GM23248 (cell line): Measurements from ENCODE around the gene AGFG1. TPM values are rescaled to one million over a fixed set of nuclear protein-coding genes. Genes with fewer than 3 reads are reported as not detected.

Experiments
- DNase-seq: peaks from one replicate; pipeline ENCODE4 v3.0.0-alpha.2; 2015
- H2AFZ ChIP-seq: fragments of 200-600 bp; sonication (generic); 2 replicates; pipeline ENCODE4 v1.6.1; 2016; ENCODE audit warnings: antibody characterized with exemption
- H3F3A ChIP-seq: fragments of 200-600 bp; sonication (generic); 2 replicates; pipeline ENCODE4 v1.6.1; 2016; ENCODE audit warnings: mild to moderate bottlenecking, antibody characterized with exemption, mixed run types; ENCODE audit not compliant: insufficient read depth
- H3K27ac ChIP-seq: fragments of 200-600 bp; sonication (generic); 2 replicates; pipeline ENCODE4 v1.5.1; 2016; ENCODE audit warnings: mild to moderate bottlenecking
- H3K27me3 ChIP-seq: fragments of 200-600 bp; sonication (generic); replicated peaks from 2 replicates; pipeline ENCODE4 v1.6.1; 2016; ENCODE audit warnings: mild to moderate bottlenecking; ENCODE audit not compliant: insufficient read depth
- H3K36me3 ChIP-seq: fragments of 200-600 bp; sonication (generic); 2 replicates; pipeline ENCODE4 v1.6.1; 2016; ENCODE audit warnings: low read depth, mild to moderate bottlenecking
- H3K4me1 ChIP-seq: fragments of 200-600 bp; sonication (generic); 2 replicates; pipeline ENCODE4 v1.6.1; 2016; ENCODE audit warnings: mild to moderate bottlenecking; ENCODE audit not compliant: insufficient read depth
- H3K4me2 ChIP-seq: fragments of 200-600 bp; sonication (generic); one replicate; pipeline ENCODE4 v1.6.1; 2016; ENCODE audit warnings: mild to moderate bottlenecking; ENCODE audit not compliant: unreplicated experiment
- H3K4me3 ChIP-seq: fragments of 200-600 bp; sonication (generic); 2 replicates; pipeline ENCODE4 v1.5.1; 2016; ENCODE audit warnings: mild to moderate bottlenecking
- H3K79me2 ChIP-seq: fragments of 200-600 bp; sonication (generic); 2 replicates; pipeline ENCODE4 v1.6.1; 2016; ENCODE audit warnings: mild to moderate bottlenecking; ENCODE audit not compliant: insufficient read depth
- H3K9ac ChIP-seq: fragments of 200-600 bp; sonication (generic); 2 replicates; pipeline ENCODE4 v1.6.1; 2016; ENCODE audit warnings: mild to moderate bottlenecking
- H3K9me2 ChIP-seq: fragments of 200-600 bp; sonication (generic); 2 replicates; pipeline ENCODE4 v1.6.1; 2016; ENCODE audit warnings: mixed run types, mild to moderate bottlenecking, moderate library complexity; ENCODE audit not compliant: insufficient read depth
- H3K9me3 ChIP-seq: fragments of 200-600 bp; sonication (generic); one replicate; pipeline ENCODE4 v1.6.1; 2017; ENCODE audit warnings: low read depth
- H4K20me1 ChIP-seq: fragments of 200-600 bp; sonication (generic); 2 replicates; pipeline ENCODE4 v1.6.0; 2016; ENCODE audit not compliant: insufficient read depth
- EZH2 ChIP-seq: fragments of 200-600 bp; sonication (generic); IDR thresholded peaks from 2 replicates; pipeline ENCODE4 v1.6.1; 2018; ENCODE audit warnings: antibody characterized with exemption, mild to moderate bottlenecking; ENCODE audit not compliant: insufficient read depth, poor library complexity, severe bottlenecking
- EZH2phosphoT487 ChIP-seq: fragments of 200-600 bp; sonication (generic); IDR thresholded peaks from 2 replicates; pipeline ENCODE4 v1.6.1; 2018; ENCODE audit warnings: antibody characterized with exemption, moderate library complexity, mild to moderate bottlenecking, low read depth; ENCODE audit not compliant: insufficient read depth
- WGBS, 2 experiments: methylation state at CpG; one replicate each; pipeline ENCODE4 v1.1.6; 2015 to 2017; ENCODE audit warnings: low lambda C conversion rate in 2 of 2, low coverage in 1 of 2; ENCODE audit errors: missing lambda C conversion rate in 2 of 2; 5-methylcytosine and 5-hydroxymethylcytosine counted together
- in situ Hi-C: fragments of 300-500 bp; cut with MboI; formaldehyde crosslinking; loops from 2 replicates; pipeline ENCODE4 v1.15.0; 2020
- polyA plus RNA-seq: library from polyadenylated mRNA; unstranded; fragments of >200 nt; fragmentation: Nextera tagmentation; extraction: Ambion mirVana; gene quantifications from 2 replicates; pipeline ENCODE4 v1.2.1, GENCODE V29; 2016
- total RNA-seq: library from RNA; depleted of rRNA; stranded (reverse); fragments of >200 nt; shearing (Covaris generic); gene quantifications from 2 replicates; pipeline ENCODE4 v1.2.3, GENCODE V29; 2014

AGFG1 gene
- total and polyA plus RNA-seq, 2 experiments from 2014 or later, result 16.5 to 144 TPM

DNA sequence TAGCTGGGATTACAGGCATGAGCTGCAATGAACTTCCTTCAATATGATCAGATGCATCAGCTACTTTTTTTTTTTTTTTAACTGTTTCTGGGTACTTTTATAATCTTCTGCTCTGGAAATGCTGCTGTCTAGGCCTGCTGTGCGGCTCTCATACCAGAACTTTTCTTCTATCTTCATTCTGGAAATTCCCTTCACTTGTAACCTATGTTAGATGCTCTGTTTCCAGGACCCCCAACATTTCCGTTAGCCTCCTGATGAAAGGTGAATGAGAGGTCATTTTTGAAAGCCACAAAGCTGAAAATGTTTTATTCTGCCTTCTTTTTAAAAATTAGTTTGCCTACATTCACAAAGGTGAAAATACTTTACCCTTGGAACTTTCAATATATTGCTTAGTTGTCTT is 8.6 kb downstream of the AGFG1 start:
- in situ Hi-C loops, result no loop called here
- Histone ChIP-seq H2AFZ (no peak overlapping the region), H3K9me2 (no peaks in the 10 kb centered on the region), H3K27me3 (no peaks in the 10 kb centered on the region), H3K4me1 (peaks cover 53% of the 10 kb centered on the region), H3K27ac (peak overlapping the region; percentile 16; the same call in 1 of the 2 replicates), H3K79me2 (peaks cover 100% of the 10 kb centered on the region), H3K4me2 (peak overlapping the region; percentile 34), H3K9ac (no peak overlapping the region), H3K36me3 (no peaks in the 10 kb centered on the region; the same call in 1 of the 2 replicates), H4K20me1 (peaks cover 51% of the 10 kb centered on the region), H3K9me3 (no peaks in the 10 kb centered on the region), H3F3A (peaks cover 44% of the 10 kb centered on the region), H3K4me3 (no peak overlapping the region)
- WGBS, 2 experiments, result 82 to 84% methylated on average over 2 of the region's 2 CpGs
- no peak for DNase-seq
- TF ChIP-seq EZH2, result no peak
- TF ChIP-seq EZH2phosphoT487, result no peak

DNA sequence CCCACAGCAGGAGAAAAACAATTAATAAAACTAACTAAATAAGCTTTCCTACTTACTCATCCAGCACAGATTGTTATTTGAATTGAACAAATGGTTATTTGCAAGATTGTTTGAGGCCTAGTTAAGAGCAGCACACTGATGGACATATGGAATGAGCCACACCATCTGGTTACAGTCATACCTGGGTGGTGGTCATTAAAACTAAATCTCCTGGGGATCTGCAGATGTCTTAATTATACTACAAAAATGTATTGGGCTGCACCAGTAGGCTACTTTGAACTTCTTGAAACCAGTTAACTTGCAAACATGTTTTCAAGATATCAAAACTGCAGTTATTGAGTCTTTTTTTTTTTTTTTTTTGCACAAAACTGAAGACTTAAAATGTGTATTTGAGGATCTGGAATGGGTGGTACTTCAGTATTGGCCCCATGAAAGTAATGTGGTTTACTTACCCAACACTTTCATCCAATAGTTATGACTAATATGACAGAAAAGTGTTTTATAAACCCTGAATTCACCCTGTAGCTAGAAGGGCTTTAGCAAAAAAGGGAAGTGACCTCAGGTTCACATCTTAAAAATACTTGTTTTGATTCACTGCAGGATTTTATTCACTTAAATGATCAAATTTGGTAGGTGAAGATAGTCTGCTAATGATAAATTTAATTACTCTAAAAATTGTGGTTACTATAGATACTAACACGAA is 10.8 kb downstream of the AGFG1 start:
- 51 to 52% methylated on average over 1 of the region's 1 CpG for WGBS, 2 experiments
- no peak overlapping the region for H3K4me3 ChIP-seq
- DNase-seq, result peak; percentile 61
- peaks cover 100% of the 10 kb centered on the region for H3K79me2 ChIP-seq
- no peaks in the 10 kb centered on the region for H3K27me3 ChIP-seq
- TF ChIP-seq EZH2 (no peak), EZH2phosphoT487 (no peak)
- H3K9me2 ChIP-seq, result no peaks in the 10 kb centered on the region
- peaks cover 32% of the 10 kb centered on the region for H3K4me1 ChIP-seq
- H4K20me1 ChIP-seq, result peaks cover 45% of the 10 kb centered on the region
- H3K27ac ChIP-seq, result peak overlapping the region; percentile 47
- no peak overlapping the region for H2AFZ ChIP-seq
- peak overlapping the region; percentile 57 for H3K4me2 ChIP-seq
- H3K9me3 ChIP-seq, result no peaks in the 10 kb centered on the region
- in situ Hi-C loops, result no loop called here
- peak overlapping the region; percentile 10; the same call in 1 of the 2 replicates for H3K9ac ChIP-seq
- H3F3A ChIP-seq, result peaks cover 51% of the 10 kb centered on the region
- no peaks in the 10 kb centered on the region; the same call in 1 of the 2 replicates for H3K36me3 ChIP-seq

DNA sequence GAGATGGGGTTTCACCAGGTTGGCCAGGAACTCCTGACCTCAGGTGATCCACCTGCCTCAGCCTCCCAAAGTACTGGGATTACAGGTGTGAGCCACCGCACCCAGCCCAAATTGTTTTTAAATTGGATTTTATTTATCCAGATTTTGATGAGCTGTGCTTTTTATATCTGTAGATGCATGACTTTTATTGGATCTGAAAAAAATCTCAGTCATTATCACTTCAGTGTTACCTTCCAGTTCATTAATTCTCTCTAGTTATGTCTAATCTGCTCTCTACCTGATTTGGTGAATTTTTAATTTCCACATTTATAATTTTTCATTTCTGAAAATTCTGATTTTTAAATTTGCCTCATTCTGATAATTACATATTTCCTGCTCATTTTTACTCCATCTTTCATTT is 13.5 kb downstream of the AGFG1 start:
- Histone ChIP-seq H3K27ac (no peak overlapping the region), H2AFZ (no peak overlapping the region), H3K4me2 (no peak overlapping the region), H3K36me3 (no peaks in the 10 kb centered on the region), H3K9me3 (no peaks in the 10 kb centered on the region), H3K27me3 (no peaks in the 10 kb centered on the region), H3K79me2 (peaks cover 100% of the 10 kb centered on the region), H4K20me1 (peaks cover 50% of the 10 kb centered on the region), H3K4me3 (no peak overlapping the region), H3F3A (peaks cover 43% of the 10 kb centered on the region), H3K9me2 (no peaks in the 10 kb centered on the region), H3K9ac (no peak overlapping the region), H3K4me1 (peaks cover 24% of the 10 kb centered on the region)
- TF ChIP-seq EZH2 (no peak), EZH2phosphoT487 (no peak)
- DNase-seq, result no peak
- WGBS, 2 experiments, result 97 to 100% methylated on average over 1 of the region's 1 CpG
- in situ Hi-C loops, result no loop called here

DNA sequence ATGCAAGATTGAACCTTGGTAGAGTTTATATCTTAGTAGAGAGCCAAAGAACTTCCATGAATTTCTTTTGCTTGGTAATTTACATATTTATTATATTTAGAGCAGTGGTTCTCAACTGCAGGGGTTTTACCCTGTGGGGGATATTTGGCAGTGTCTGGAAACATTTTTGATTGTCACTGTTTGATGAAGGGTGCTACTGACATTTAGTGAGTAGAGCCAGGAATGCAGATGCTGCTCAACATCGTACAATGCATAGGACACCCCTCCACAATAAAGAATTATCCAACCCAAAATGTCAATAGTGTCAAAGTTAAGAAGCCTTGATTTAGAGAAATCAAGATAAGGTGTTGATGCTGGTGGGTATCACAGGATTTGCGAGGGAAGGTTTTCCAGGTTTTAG is 14.7 kb downstream of the AGFG1 start:
- no peaks in the 10 kb centered on the region for H3K9me2 ChIP-seq
- no peak overlapping the region for H3K9ac ChIP-seq
- DNase-seq, result no peak
- H3K9me3 ChIP-seq, result no peaks in the 10 kb centered on the region
- H3F3A ChIP-seq, result peaks cover 32% of the 10 kb centered on the region; the same call in 1 of the 2 replicates
- no peak overlapping the region for H2AFZ ChIP-seq
- WGBS, 2 experiments, result 59 to 69% methylated on average over 2 of the region's 2 CpGs
- H3K27ac ChIP-seq, result no peak overlapping the region
- H3K4me2 ChIP-seq, result no peak overlapping the region
- peaks cover 45% of the 10 kb centered on the region for H4K20me1 ChIP-seq
- H3K4me3 ChIP-seq, result no peak overlapping the region
- peaks cover 20% of the 10 kb centered on the region for H3K4me1 ChIP-seq
- no peaks in the 10 kb centered on the region for H3K27me3 ChIP-seq
- H3K79me2 ChIP-seq, result peaks cover 100% of the 10 kb centered on the region
- TF ChIP-seq EZH2, result no peak
- no peaks in the 10 kb centered on the region; the same call in 1 of the 2 replicates for H3K36me3 ChIP-seq
- in situ Hi-C loops, result no loop called here
